ENCODE data around the gene LPCAT3. TPM values are rescaled to one million over a fixed set of nuclear protein-coding genes. Genes with fewer than 3 reads are reported as not detected.
"Not testable (repeated sequence)": the region's sequence is repeated elsewhere in the genome, so short reads cannot be mapped to it uniquely, and the experiment has no call there.

LPCAT3 gene
- total RNA-seq, 1 donor from 2014 or later, result 18.8 TPM

DNA sequence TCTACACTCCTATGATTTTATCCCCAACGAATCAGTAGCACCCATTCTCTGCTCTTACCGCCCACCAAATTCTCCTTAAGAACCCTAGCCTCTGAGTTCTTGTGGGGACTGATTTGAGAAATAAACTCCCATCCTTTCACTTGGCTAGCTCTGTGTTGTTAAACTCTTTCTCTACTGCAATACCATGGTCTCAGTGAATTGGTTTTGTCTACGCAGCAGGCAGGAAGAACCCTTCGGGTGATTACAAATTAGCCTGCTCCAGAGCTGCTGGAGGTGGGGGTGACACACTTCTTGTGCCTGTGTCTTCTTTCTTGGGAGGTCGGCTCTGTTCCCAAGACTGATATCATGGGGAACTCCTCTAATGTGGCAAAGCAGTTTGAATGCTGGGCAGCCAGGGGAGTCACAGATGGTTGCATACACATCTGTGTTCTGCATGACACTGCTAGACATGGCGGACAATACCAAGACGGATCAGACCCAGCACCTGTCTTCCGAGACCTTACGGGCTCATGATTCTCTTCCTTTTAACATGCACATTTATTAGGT, 40.6 kb upstream of the LPCAT3 start:
- Mint-ChIP-seq H3K27me3 (ENCODE audit: low read depth) (peaks cover 9% of the 10 kb centered on the region), H3K27ac (ENCODE audit: unreplicated experiment) (no peak overlapping the region), H3K4me3 (ENCODE audit: unreplicated experiment) (no peak overlapping the region), H3K4me1 (ENCODE audit: low read depth) (peaks cover 19% of the 10 kb centered on the region), H3K36me3 (ENCODE audit: low read depth) (peaks cover 1% of the 10 kb centered on the region), H3K9me3 (ENCODE audit: low read depth) (peaks cover 2% of the 10 kb centered on the region)
- no peak for DNase-seq (ENCODE audit: low spot score)
- TF ChIP-seq, protein P1, sequence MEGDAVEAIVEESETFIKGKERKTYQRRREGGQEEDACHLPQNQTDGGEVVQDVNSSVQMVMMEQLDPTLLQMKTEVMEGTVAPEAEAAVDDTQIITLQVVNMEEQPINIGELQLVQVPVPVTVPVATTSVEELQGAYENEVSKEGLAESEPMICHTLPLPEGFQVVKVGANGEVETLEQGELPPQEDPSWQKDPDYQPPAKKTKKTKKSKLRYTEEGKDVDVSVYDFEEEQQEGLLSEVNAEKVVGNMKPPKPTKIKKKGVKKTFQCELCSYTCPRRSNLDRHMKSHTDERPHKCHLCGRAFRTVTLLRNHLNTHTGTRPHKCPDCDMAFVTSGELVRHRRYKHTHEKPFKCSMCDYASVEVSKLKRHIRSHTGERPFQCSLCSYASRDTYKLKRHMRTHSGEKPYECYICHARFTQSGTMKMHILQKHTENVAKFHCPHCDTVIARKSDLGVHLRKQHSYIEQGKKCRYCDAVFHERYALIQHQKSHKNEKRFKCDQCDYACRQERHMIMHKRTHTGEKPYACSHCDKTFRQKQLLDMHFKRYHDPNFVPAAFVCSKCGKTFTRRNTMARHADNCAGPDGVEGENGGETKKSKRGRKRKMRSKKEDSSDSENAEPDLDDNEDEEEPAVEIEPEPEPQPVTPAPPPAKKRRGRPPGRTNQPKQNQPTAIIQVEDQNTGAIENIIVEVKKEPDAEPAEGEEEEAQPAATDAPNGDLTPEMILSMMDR (IDR thresholded peaks at IDR 0.05), result no peak

- TF ChIP-seq, protein P1 (IDR thresholded peaks at IDR 0.05), result no peak
- H3K9me3 Mint-ChIP-seq (ENCODE audit: low read depth), result peaks cover 2% of the 10 kb centered on the region
- H3K4me3 Mint-ChIP-seq (ENCODE audit: unreplicated experiment), result no peak overlapping the region
- no peak for DNase-seq (ENCODE audit: low spot score)
- no peak overlapping the region for H3K27ac Mint-ChIP-seq (ENCODE audit: unreplicated experiment)
- H3K36me3 Mint-ChIP-seq (ENCODE audit: low read depth), result peaks cover 1% of the 10 kb centered on the region
- peaks cover 11% of the 10 kb centered on the region for H3K27me3 Mint-ChIP-seq (ENCODE audit: low read depth)
- H3K4me1 Mint-ChIP-seq (ENCODE audit: low read depth), result peaks cover 19% of the 10 kb centered on the region
Observed at GRCh38 chr12:7058163-7058845, 40.0 kb upstream of the LPCAT3 start.

GRCh38 chr12:7055736-7056135, 37.5 kb upstream of the LPCAT3 start:
- DNase-seq (ENCODE audit: low spot score); H3K36me3 Mint-ChIP-seq (ENCODE audit: low read depth); H3K27ac Mint-ChIP-seq (ENCODE audit: unreplicated experiment); H3K4me3 Mint-ChIP-seq (ENCODE audit: unreplicated experiment); H3K9me3 Mint-ChIP-seq (ENCODE audit: low read depth): not testable (repeated sequence)
- Mint-ChIP-seq H3K27me3 (ENCODE audit: low read depth) (peaks cover 28% of the 10 kb centered on the region), H3K4me1 (ENCODE audit: low read depth) (peaks cover 11% of the 10 kb centered on the region)

DNA sequence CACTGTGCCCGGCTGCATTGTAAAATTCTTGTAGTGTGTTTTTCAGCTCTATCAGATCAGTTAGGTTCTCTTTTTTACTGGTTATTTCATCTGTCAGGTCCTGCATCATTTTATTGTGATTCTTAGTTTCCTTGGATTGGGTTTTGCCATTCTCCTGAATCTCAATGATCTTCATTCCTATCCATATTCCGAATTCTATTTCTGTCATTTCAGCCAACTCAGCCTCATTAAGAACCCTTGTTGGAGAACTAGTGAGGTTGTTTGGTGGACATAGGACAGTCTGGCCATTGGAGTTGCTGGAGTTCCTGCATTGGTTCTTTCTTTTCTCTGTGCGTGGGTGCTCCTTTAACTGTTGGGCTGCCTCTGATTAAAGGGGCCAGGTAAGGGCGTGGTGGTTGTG, 36.6 kb upstream of the LPCAT3 start:
- Mint-ChIP-seq H3K4me3 (ENCODE audit: unreplicated experiment) (no peak overlapping the region), H3K27ac (ENCODE audit: unreplicated experiment) (no peak overlapping the region), H3K4me1 (ENCODE audit: low read depth) (peaks cover 3% of the 10 kb centered on the region), H3K27me3 (ENCODE audit: low read depth) (peaks cover 28% of the 10 kb centered on the region), H3K9me3 (ENCODE audit: low read depth) (peaks cover 2% of the 10 kb centered on the region), H3K36me3 (ENCODE audit: low read depth) (peaks cover 1% of the 10 kb centered on the region)
- DNase-seq (ENCODE audit: low spot score), result no peak
- TF ChIP-seq, protein P1 (IDR thresholded peaks at IDR 0.05), result no peak

DNA sequence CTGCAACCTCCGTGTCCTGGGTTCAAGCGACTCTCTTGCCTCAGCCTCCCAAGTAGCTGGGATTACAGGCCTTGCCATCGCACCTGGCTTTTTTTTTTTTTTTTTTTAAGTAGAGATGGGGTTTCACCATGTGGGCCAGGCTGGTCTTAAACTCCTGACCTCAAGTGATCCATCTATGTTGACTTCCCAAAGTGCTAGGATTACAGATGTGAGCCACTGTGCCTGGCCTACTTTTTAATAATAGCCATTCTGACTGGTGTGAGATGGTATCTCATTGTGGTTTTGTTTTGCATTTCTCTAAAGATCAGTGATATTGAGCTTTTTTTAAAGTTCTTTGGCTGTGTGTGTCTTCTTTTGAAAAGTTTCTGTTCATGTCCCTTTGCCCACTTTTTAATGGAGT, 31.7 kb upstream of the LPCAT3 start:
- not testable (repeated sequence) for H3K36me3 Mint-ChIP-seq (ENCODE audit: low read depth); DNase-seq (ENCODE audit: low spot score); H3K27ac Mint-ChIP-seq (ENCODE audit: unreplicated experiment); H3K4me3 Mint-ChIP-seq (ENCODE audit: unreplicated experiment); H3K9me3 Mint-ChIP-seq (ENCODE audit: low read depth); H3K4me1 Mint-ChIP-seq (ENCODE audit: low read depth)
- H3K27me3 Mint-ChIP-seq (ENCODE audit: low read depth), result peaks cover 25% of the 10 kb centered on the region

DNA sequence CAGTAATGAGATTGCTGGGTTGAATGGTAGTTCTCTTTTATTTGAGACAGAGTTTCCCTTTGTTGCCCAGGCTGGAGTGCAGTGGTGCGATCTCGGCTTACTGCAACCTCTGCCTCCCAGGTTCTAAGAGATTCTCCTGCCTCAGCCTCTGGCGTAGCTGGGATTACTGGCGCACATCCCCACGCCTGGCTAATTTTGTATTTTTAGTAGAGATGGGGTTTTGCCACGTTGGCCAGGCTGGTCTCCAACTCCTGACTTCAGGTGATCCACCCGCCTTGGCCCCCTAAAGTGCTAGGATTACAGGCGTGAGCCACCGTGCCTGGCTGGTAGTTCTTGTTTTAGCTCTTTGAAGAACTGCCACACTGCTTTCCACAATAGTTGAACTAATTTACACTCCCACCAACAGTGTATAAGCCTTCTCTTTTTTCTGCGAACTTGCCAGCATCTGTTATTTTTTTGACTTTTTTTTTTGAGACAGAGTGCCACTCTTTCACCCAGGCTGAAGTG, 31.2 kb upstream of the LPCAT3 start:
- not testable (repeated sequence) for DNase-seq (ENCODE audit: low spot score); H3K4me1 Mint-ChIP-seq (ENCODE audit: low read depth); H3K9me3 Mint-ChIP-seq (ENCODE audit: low read depth)

More for the DNA sequence above, 31.2 kb upstream of the LPCAT3 start:
- H3K27me3 Mint-ChIP-seq (ENCODE audit: low read depth), result peaks cover 23% of the 10 kb centered on the region
- H3K27ac Mint-ChIP-seq (ENCODE audit: unreplicated experiment); H3K36me3 Mint-ChIP-seq (ENCODE audit: low read depth); H3K4me3 Mint-ChIP-seq (ENCODE audit: unreplicated experiment): not testable (repeated sequence)

Data from chondrocyte (in vitro differentiated cells).